K562 (cell line): ENCODE measurements around the gene TMEM89. TPM values are rescaled to one million over a fixed set of nuclear protein-coding genes. Genes with fewer than 3 reads are reported as not detected.

Source experiments
- ATAC-seq: fragments of 200-7000 bp; cut with Tn5 transposase; 3 replicates; pipeline ENCODE4 v1.9.1; 2020; ENCODE audit warnings: moderate library complexity
- BruUV-seq: library from RNA; stranded (reverse); fragments of 400-500 nt; replicated peaks from 2 replicates; lab custom pipeline; 2021; lab: Mats Ljungman, UMichigan
- CTCF ChIA-PET: fragments of 300-600 bp; formaldehyde crosslinking; extraction: SDS; loops from one replicate; lab custom pipeline; 2021; ENCODE audit warnings: low intra/inter-chr PET ratio; lab: Yijun Ruan, JAX
- POLR2A ChIA-PET: fragments of 300-600, 350-650 bp; sonication (Branson Sonifier 250); formaldehyde crosslinking; extraction: SDS; loops from one replicate; lab custom pipeline; 2021; ENCODE audit warnings: antibody characterized with exemption, inconsistent platforms; lab: Yijun Ruan, JAX
- DNase-seq, 4 experiments: peaks; one replicate each; pipeline versions ENCODE4 v3.0.0 to v3.0.0-alpha.2; 2011 to 2018; ENCODE audit warnings: low spot score in 3 of 4, mixed read lengths in 3 of 4; ENCODE audit errors: extremely low read depth in 1 of 4
- FAIRE-seq: peaks from 2 replicates; lab custom pipeline; 2011; peaks lifted over from hg19 to GRCh38; lab: Jason Lieb, UNC
- H2AFZ ChIP-seq: 2 replicates; pipeline ENCODE4 v1.6.0; 2011; ENCODE audit warnings: low read depth, low read length, control low read depth, inconsistent platforms
- H3K27ac ChIP-seq: fragments of 200-600 bp; 3 replicates; pipeline ENCODE4 v1.8.0; 2011; ENCODE audit warnings: low read depth, mild to moderate bottlenecking, control low read depth, inconsistent platforms, low read length, moderate library complexity, mixed read lengths; ENCODE audit errors: extremely low read depth
- H3K27me3 ChIP-seq, 2 experiments: fragments of 300-600 bp in 1 of 2; 2 replicates in 1 of 2; 3 replicates in 1 of 2; pipeline versions ENCODE4 v1.6.0 to v1.8.0; 2011; ENCODE audit warnings: inconsistent platforms in 2 of 2, low read length in 2 of 2, mild to moderate bottlenecking in 1 of 2, mixed read lengths in 1 of 2, moderate library complexity in 1 of 2; ENCODE audit not compliant: control insufficient read depth in 2 of 2, insufficient read depth in 2 of 2
- H3K36me3 ChIP-seq: fragments of 300-600 bp; 3 replicates; pipeline ENCODE4 v1.8.0; 2011; ENCODE audit warnings: mild to moderate bottlenecking, low read length, inconsistent platforms; ENCODE audit not compliant: control insufficient read depth, insufficient read depth
- H3K4me1 ChIP-seq, 2 experiments: fragments of 200-600 bp in 1 of 2; replicated peaks in 1 of 2; 2 replicates in 1 of 2; 3 replicates in 1 of 2; pipeline versions ENCODE4 v1.5.1 to v1.8.0; 2011; ENCODE audit warnings: inconsistent platforms in 2 of 2, low read length in 2 of 2, mild to moderate bottlenecking in 1 of 2, mixed read lengths in 1 of 2, moderate library complexity in 1 of 2; ENCODE audit not compliant: control insufficient read depth in 2 of 2, insufficient read depth in 2 of 2
- H3K4me2 ChIP-seq: 2 replicates; pipeline ENCODE4 v1.6.1; 2011; ENCODE audit warnings: low read length, control low read depth, inconsistent platforms, mixed read lengths; ENCODE audit not compliant: insufficient read depth
- H3K4me3 ChIP-seq: fragments of 200-600 bp; sonication (generic), shearing (Covaris generic); 2 replicates; pipeline ENCODE4 v1.5.1; 2016; ENCODE audit warnings: control low read depth, inconsistent platforms
- H3K79me2 ChIP-seq: fragments of 200-600 bp; 3 replicates; pipeline ENCODE4 v1.8.0; 2011; ENCODE audit warnings: low read length, inconsistent platforms; ENCODE audit not compliant: control insufficient read depth, insufficient read depth
- H3K9ac ChIP-seq, 2 experiments: 2 replicates each; pipeline versions ENCODE4 v1.6.0 to v1.6.1; 2011; ENCODE audit warnings: low read depth in 2 of 2, low read length in 2 of 2, control low read depth in 1 of 2, inconsistent platforms in 1 of 2, mild to moderate bottlenecking in 1 of 2, mixed read lengths in 1 of 2; ENCODE audit not compliant: insufficient read depth in 1 of 2
- H3K9me1 ChIP-seq: one replicate; pipeline ENCODE4 v1.6.0; 2011; ENCODE audit warnings: inconsistent platforms, mild to moderate bottlenecking, low read length, moderate library complexity; ENCODE audit not compliant: control insufficient read depth, insufficient read depth
- H3K9me3 ChIP-seq: replicated peaks from 2 replicates; pipeline ENCODE4 v1.5.1; 2011; ENCODE audit warnings: low read depth, low read length, inconsistent platforms; ENCODE audit not compliant: control insufficient read depth, insufficient read depth
- H4K20me1 ChIP-seq: replicated peaks from 2 replicates; pipeline ENCODE4 v1.6.1; 2011; ENCODE audit warnings: low read length, inconsistent platforms, mixed read lengths; ENCODE audit not compliant: control insufficient read depth, insufficient read depth
- C11orf30 ChIP-seq: fragments of 450-650 bp; IDR thresholded peaks from 2 replicates; pipeline ENCODE4 v1.6.1; 2016; ENCODE audit warnings: low read depth, mild to moderate bottlenecking
- NCOA2 ChIP-seq, 2 experiments: fragments of 450-650 bp; IDR thresholded peaks; 2 replicates each; pipeline ENCODE4 v1.6.1; 2018; ENCODE audit warnings: mild to moderate bottlenecking in 2 of 2, moderate library complexity in 1 of 2; ENCODE audit not compliant: partially characterized antibody in 2 of 2
- STAT5A ChIP-seq: IDR thresholded peaks from 2 replicates; pipeline ENCODE4 v1.6.1; 2012; ENCODE audit warnings: low read length, inconsistent platforms, borderline replicate concordance
- WGBS: fragments of 100-300 bp; shearing (Covaris generic); methylation state at CpG from one replicate; pipeline ENCODE4 v1.1.6; 2016; ENCODE audit warnings: low coverage, mixed read lengths; ENCODE audit not compliant: insufficient coverage; ENCODE audit errors: missing lambda C conversion rate; 5-methylcytosine and 5-hydroxymethylcytosine counted together
- in situ Hi-C: fragments of 300-500 bp; cut with MboI; formaldehyde crosslinking; loops from 4 replicates; pipeline ENCODE4 v1.15.0; 2018; ENCODE audit warnings: inconsistent platforms, mixed read lengths
- intact Hi-C: fragments of 100-400 bp; cut with micrococcal nuclease; formaldehyde crosslinking; loops from 2 replicates; pipeline ENCODE4 v1.14.2; 2022
- polyA plus RNA-seq, 8 experiments: library from polyadenylated mRNA; depleted of rRNA in 4 of 8; stranded (reverse) in 5 of 8; unstranded in 3 of 8; fragments of >200 nt; fragmentation: Nextera tagmentation in 2 of 8; fragmentation: Illumina TruSeq in 1 of 8; extraction: Ambion mirVana in 2 of 8; extraction: Trizol in 1 of 8; gene quantifications; 2 replicates each; pipeline versions ENCODE4 v1.2.1 to v1.2.3, GENCODE V29; 2011 to 2014; ENCODE audit warnings: inconsistent platforms in 1 of 8, missing spikeins in 1 of 8
- total RNA-seq, 7 experiments: library from RNA; depleted of rRNA in 6 of 7; stranded (reverse); fragments of >200 nt in 6 of 7; fragmentation: Illumina TruSeq in 2 of 7; extraction: Trizol in 2 of 7; gene quantifications; 2 replicates each; pipeline versions ENCODE4 v1.2.1 to v1.2.3, GENCODE V29; 2011 to 2021; ENCODE audit warnings: low replicate concordance in 1 of 7
- TF ChIP-seq, protein P1 (sequence below): sonication (generic); formaldehyde crosslinking; IDR thresholded peaks from 2 replicates; pipeline ENCODE4 v1.8.1; 2022; ENCODE audit warnings: missing genetic modification reagents
- TF ChIP-seq, protein P2 (sequence below): sonication (generic); formaldehyde crosslinking; IDR thresholded peaks from 2 replicates; pipeline ENCODE4 v1.8.0; 2023; ENCODE audit warnings: missing genetic modification reagents, mild to moderate bottlenecking, borderline replicate concordance
- TF ChIP-seq, protein P3 (sequence below): fragments of 450-650 bp; formaldehyde crosslinking; IDR thresholded peaks from 2 replicates; pipeline ENCODE4 v1.4.0; 2020; ENCODE audit warnings: mild to moderate bottlenecking, moderate library complexity
- TF ChIP-seq, protein P4 (sequence below): sonication (generic); formaldehyde crosslinking; IDR thresholded peaks from 2 replicates; pipeline ENCODE4 v1.8.1; 2023; ENCODE audit warnings: mild to moderate bottlenecking, missing genetic modification reagents, moderate library complexity

TMEM89 gene
- total and polyA plus RNA-seq, 9 of the 15 experiments (the other 6 are each of a cell fraction or from before 2014, with no cell fraction given) = not detected

DNA sequence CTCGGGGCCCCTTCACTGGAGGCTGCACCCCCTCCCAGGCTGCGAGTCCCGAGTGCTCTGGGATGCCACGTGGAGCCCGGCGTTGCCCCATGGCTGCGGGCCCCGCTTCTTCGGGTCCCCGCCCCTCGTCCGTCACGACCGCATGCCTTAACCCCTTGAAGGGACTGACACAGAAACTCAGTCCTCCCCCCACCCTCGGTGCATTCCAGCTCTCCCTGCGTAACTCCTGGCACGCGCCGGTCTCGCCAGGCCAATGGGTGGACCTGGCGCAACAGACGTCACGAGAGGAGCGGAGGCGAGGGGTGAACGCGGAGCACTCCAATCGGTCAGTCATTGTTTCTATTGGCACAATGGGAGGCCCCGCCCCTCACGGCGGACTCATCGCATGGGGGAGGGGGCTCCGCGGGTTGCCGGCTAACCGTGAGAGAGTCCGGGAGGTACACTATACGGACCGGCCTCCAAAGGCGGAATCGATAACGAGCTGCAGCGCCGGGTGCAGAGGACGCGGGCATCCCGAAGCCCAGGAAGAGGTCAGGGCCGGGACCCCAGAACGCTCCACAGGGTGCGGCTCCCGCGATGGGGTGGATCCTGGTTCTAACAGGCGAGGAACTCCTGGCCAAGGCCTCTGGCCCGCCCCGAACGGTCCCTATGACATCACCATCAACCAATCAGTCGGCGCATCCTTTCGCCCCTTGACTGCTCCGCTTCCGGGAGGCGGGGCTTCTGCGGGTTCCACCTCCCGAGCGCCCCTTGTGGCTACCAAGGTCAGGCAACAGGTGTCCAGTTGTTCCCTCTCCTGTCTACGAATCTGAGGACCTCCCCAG is 42.1 kb upstream of the TMEM89 start:
- Histone ChIP-seq H3K27ac (peak overlapping the region; percentile 91), H3K36me3 (peaks cover 2% of the 10 kb centered on the region; the same call in 1 of the 3 replicates), H3K9me1 (no peaks in the 10 kb centered on the region), H3K27me3 (no peaks in the 10 kb centered on the region; a peak in 1 of 5 replicates), H3K4me1 (peaks cover 2 to 36% of the 10 kb centered on the region in 2 experiments; a peak in 4 of 5 replicates), H3K4me2 (peak overlapping the region; percentile 81), H3K79me2 (no peaks in the 10 kb centered on the region), H3K9ac (peak overlapping the region; percentile 88 to 94), H3K4me3 (peak overlapping the region; percentile 55), H4K20me1 (no peaks in the 10 kb centered on the region), H3K9me3 (no peaks in the 10 kb centered on the region), H2AFZ (peak overlapping the region; percentile 89)
- POLR2A ChIA-PET = interaction anchor here (1.0 to 1.7 kb wide), 5 partner anchors 10 to 113 kb away, joined by 3 to 7 read pairs (median 5); no protein-coding TSS in a partner anchor
- in situ Hi-C loops (no loop called here), intact Hi-C loops (no loop called here)
- ATAC-seq = peak; percentile 94
- DNase-seq = peak; percentile 97 to 99 (median 97)
- CTCF ChIA-PET = interaction anchor here (0.6 kb wide), 1 partner anchor 390 kb away, joined by 3 read pairs; no protein-coding TSS in a partner anchor
- TSS peak; percentile 93 for BruUV-seq
- WGBS = under 1% methylated on average over 48 of the region's 66 CpGs
- peak; percentile 97 for FAIRE-seq
- TF ChIP-seq, protein P1, sequence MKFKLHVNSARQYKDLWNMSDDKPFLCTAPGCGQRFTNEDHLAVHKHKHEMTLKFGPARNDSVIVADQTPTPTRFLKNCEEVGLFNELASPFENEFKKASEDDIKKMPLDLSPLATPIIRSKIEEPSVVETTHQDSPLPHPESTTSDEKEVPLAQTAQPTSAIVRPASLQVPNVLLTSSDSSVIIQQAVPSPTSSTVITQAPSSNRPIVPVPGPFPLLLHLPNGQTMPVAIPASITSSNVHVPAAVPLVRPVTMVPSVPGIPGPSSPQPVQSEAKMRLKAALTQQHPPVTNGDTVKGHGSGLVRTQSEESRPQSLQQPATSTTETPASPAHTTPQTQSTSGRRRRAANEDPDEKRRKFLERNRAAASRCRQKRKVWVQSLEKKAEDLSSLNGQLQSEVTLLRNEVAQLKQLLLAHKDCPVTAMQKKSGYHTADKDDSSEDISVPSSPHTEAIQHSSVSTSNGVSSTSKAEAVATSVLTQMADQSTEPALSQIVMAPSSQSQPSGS (CRISPR knock-in tag) = peak; percentile 80
- TF ChIP-seq, protein P2, sequence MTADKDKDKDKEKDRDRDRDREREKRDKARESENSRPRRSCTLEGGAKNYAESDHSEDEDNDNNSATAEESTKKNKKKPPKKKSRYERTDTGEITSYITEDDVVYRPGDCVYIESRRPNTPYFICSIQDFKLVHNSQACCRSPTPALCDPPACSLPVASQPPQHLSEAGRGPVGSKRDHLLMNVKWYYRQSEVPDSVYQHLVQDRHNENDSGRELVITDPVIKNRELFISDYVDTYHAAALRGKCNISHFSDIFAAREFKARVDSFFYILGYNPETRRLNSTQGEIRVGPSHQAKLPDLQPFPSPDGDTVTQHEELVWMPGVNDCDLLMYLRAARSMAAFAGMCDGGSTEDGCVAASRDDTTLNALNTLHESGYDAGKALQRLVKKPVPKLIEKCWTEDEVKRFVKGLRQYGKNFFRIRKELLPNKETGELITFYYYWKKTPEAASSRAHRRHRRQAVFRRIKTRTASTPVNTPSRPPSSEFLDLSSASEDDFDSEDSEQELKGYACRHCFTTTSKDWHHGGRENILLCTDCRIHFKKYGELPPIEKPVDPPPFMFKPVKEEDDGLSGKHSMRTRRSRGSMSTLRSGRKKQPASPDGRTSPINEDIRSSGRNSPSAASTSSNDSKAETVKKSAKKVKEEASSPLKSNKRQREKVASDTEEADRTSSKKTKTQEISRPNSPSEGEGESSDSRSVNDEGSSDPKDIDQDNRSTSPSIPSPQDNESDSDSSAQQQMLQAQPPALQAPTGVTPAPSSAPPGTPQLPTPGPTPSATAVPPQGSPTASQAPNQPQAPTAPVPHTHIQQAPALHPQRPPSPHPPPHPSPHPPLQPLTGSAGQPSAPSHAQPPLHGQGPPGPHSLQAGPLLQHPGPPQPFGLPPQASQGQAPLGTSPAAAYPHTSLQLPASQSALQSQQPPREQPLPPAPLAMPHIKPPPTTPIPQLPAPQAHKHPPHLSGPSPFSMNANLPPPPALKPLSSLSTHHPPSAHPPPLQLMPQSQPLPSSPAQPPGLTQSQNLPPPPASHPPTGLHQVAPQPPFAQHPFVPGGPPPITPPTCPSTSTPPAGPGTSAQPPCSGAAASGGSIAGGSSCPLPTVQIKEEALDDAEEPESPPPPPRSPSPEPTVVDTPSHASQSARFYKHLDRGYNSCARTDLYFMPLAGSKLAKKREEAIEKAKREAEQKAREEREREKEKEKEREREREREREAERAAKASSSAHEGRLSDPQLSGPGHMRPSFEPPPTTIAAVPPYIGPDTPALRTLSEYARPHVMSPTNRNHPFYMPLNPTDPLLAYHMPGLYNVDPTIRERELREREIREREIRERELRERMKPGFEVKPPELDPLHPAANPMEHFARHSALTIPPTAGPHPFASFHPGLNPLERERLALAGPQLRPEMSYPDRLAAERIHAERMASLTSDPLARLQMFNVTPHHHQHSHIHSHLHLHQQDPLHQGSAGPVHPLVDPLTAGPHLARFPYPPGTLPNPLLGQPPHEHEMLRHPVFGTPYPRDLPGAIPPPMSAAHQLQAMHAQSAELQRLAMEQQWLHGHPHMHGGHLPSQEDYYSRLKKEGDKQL (CRISPR knock-in tag) = 0 out of 2 replicates have a peak, but pooled peaks have one; percentile 48
- TF ChIP-seq NCOA2 (IDR thresholded peaks at IDR 0.05; ENCODE audit: partially characterized antibody in 2 of 2) (no peak), C11orf30 (no peak), STAT5A (no peak)
- TF ChIP-seq, protein P3, sequence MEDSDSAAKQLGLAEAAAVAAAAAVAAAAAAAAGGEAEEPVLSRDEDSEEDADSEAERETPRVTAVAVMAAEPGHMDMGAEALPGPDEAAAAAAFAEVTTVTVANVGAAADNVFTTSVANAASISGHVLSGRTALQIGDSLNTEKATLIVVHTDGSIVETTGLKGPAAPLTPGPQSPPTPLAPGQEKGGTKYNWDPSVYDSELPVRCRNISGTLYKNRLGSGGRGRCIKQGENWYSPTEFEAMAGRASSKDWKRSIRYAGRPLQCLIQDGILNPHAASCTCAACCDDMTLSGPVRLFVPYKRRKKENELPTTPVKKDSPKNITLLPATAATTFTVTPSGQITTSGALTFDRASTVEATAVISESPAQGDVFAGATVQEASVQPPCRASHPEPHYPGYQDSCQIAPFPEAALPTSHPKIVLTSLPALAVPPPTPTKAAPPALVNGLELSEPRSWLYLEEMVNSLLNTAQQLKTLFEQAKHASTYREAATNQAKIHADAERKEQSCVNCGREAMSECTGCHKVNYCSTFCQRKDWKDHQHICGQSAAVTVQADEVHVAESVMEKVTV (CRISPR knock-in tag) = no peak
- TF ChIP-seq, protein P4, sequence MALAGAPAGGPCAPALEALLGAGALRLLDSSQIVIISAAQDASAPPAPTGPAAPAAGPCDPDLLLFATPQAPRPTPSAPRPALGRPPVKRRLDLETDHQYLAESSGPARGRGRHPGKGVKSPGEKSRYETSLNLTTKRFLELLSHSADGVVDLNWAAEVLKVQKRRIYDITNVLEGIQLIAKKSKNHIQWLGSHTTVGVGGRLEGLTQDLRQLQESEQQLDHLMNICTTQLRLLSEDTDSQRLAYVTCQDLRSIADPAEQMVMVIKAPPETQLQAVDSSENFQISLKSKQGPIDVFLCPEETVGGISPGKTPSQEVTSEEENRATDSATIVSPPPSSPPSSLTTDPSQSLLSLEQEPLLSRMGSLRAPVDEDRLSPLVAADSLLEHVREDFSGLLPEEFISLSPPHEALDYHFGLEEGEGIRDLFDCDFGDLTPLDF (CRISPR knock-in tag) = peak; percentile 56; the same call in 1 of the 2 replicates
